ENCODE results near the gene MIGA2.

DNA sequence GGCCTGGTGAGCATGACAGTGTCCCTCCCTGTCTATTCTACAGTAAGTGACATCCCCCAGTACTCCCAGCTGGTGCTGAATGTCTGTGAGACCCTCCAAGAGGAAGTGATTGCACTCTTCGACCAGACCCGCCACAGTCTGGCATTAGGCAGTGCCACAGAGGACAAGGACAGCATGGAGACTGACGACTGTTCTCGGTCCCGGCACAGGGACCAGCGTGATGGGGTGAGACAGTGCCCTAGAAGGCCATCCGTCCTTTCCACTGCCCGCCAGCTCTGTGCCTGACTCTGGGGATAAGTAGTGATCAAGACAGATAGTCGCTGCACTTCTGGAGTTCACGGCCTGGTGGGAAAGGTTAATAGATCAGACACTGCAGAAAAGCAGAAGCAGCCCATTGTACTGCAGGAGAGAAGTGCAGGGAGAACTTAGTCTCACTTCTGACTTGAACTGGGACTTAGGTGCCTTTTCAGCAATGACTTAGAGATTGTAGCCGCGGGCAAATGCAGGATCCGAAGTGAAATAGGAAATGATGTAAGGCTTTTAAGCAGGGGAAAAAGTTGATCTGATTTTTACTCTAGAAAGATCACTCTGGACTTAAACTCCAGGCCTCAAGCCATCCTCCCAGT lies 36.7 kb upstream of the MIGA2 start:
- TF ChIP-seq, protein P1, sequence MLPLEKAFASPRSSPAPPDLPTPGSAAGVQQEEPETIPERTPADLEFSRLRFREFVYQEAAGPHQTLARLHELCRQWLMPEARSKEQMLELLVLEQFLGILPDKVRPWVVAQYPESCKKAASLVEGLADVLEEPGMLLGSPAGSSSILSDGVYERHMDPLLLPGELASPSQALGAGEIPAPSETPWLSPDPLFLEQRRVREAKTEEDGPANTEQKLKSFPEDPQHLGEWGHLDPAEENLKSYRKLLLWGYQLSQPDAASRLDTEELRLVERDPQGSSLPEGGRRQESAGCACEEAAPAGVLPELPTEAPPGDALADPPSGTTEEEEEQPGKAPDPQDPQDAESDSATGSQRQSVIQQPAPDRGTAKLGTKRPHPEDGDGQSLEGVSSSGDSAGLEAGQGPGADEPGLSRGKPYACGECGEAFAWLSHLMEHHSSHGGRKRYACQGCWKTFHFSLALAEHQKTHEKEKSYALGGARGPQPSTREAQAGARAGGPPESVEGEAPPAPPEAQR (tag by site-specific recombination; IDR thresholded peaks at IDR 0.05), result no peak
- TF ChIP-seq, protein P2, sequence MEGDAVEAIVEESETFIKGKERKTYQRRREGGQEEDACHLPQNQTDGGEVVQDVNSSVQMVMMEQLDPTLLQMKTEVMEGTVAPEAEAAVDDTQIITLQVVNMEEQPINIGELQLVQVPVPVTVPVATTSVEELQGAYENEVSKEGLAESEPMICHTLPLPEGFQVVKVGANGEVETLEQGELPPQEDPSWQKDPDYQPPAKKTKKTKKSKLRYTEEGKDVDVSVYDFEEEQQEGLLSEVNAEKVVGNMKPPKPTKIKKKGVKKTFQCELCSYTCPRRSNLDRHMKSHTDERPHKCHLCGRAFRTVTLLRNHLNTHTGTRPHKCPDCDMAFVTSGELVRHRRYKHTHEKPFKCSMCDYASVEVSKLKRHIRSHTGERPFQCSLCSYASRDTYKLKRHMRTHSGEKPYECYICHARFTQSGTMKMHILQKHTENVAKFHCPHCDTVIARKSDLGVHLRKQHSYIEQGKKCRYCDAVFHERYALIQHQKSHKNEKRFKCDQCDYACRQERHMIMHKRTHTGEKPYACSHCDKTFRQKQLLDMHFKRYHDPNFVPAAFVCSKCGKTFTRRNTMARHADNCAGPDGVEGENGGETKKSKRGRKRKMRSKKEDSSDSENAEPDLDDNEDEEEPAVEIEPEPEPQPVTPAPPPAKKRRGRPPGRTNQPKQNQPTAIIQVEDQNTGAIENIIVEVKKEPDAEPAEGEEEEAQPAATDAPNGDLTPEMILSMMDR (tag by site-specific recombination; IDR thresholded peaks at IDR 0.05), result no peak
- TF ChIP-seq ZBTB7A (tag by site-specific recombination; IDR thresholded peaks at IDR 0.05; ENCODE audit: low read depth) (no peak), ZNF521 (tag by site-specific recombination; IDR thresholded peaks at IDR 0.05) (no peak), HOXA7 (CRISPR knock-in tag; IDR thresholded peaks at IDR 0.05; ENCODE audit: borderline replicate concordance) (no peak)
- TF ChIP-seq, protein P3, sequence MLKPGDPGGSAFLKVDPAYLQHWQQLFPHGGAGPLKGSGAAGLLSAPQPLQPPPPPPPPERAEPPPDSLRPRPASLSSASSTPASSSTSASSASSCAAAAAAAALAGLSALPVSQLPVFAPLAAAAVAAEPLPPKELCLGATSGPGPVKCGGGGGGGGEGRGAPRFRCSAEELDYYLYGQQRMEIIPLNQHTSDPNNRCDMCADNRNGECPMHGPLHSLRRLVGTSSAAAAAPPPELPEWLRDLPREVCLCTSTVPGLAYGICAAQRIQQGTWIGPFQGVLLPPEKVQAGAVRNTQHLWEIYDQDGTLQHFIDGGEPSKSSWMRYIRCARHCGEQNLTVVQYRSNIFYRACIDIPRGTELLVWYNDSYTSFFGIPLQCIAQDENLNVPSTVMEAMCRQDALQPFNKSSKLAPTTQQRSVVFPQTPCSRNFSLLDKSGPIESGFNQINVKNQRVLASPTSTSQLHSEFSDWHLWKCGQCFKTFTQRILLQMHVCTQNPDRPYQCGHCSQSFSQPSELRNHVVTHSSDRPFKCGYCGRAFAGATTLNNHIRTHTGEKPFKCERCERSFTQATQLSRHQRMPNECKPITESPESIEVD (tag by site-specific recombination; IDR thresholded peaks at IDR 0.05), result no peak
- TF ChIP-seq, protein P4, sequence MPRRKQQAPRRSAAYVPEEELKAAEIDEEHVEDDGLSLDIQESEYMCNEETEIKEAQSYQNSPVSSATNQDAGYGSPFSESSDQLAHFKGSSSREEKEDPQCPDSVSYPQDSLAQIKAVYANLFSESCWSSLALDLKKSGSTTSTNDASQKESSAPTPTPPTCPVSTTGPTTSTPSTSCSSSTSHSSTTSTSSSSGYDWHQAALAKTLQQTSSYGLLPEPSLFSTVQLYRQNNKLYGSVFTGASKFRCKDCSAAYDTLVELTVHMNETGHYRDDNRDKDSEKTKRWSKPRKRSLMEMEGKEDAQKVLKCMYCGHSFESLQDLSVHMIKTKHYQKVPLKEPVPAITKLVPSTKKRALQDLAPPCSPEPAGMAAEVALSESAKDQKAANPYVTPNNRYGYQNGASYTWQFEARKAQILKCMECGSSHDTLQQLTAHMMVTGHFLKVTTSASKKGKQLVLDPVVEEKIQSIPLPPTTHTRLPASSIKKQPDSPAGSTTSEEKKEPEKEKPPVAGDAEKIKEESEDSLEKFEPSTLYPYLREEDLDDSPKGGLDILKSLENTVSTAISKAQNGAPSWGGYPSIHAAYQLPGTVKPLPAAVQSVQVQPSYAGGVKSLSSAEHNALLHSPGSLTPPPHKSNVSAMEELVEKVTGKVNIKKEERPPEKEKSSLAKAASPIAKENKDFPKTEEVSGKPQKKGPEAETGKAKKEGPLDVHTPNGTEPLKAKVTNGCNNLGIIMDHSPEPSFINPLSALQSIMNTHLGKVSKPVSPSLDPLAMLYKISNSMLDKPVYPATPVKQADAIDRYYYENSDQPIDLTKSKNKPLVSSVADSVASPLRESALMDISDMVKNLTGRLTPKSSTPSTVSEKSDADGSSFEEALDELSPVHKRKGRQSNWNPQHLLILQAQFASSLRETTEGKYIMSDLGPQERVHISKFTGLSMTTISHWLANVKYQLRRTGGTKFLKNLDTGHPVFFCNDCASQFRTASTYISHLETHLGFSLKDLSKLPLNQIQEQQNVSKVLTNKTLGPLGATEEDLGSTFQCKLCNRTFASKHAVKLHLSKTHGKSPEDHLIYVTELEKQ (tag by site-specific recombination; IDR thresholded peaks at IDR 0.05; ENCODE audit: borderline replicate concordance), result no peak
- TF ChIP-seq, protein P5, sequence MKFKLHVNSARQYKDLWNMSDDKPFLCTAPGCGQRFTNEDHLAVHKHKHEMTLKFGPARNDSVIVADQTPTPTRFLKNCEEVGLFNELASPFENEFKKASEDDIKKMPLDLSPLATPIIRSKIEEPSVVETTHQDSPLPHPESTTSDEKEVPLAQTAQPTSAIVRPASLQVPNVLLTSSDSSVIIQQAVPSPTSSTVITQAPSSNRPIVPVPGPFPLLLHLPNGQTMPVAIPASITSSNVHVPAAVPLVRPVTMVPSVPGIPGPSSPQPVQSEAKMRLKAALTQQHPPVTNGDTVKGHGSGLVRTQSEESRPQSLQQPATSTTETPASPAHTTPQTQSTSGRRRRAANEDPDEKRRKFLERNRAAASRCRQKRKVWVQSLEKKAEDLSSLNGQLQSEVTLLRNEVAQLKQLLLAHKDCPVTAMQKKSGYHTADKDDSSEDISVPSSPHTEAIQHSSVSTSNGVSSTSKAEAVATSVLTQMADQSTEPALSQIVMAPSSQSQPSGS (tag by site-specific recombination; IDR thresholded peaks at IDR 0.05; ENCODE audit: low read depth), result no peak
- TF ChIP-seq, protein P6, sequence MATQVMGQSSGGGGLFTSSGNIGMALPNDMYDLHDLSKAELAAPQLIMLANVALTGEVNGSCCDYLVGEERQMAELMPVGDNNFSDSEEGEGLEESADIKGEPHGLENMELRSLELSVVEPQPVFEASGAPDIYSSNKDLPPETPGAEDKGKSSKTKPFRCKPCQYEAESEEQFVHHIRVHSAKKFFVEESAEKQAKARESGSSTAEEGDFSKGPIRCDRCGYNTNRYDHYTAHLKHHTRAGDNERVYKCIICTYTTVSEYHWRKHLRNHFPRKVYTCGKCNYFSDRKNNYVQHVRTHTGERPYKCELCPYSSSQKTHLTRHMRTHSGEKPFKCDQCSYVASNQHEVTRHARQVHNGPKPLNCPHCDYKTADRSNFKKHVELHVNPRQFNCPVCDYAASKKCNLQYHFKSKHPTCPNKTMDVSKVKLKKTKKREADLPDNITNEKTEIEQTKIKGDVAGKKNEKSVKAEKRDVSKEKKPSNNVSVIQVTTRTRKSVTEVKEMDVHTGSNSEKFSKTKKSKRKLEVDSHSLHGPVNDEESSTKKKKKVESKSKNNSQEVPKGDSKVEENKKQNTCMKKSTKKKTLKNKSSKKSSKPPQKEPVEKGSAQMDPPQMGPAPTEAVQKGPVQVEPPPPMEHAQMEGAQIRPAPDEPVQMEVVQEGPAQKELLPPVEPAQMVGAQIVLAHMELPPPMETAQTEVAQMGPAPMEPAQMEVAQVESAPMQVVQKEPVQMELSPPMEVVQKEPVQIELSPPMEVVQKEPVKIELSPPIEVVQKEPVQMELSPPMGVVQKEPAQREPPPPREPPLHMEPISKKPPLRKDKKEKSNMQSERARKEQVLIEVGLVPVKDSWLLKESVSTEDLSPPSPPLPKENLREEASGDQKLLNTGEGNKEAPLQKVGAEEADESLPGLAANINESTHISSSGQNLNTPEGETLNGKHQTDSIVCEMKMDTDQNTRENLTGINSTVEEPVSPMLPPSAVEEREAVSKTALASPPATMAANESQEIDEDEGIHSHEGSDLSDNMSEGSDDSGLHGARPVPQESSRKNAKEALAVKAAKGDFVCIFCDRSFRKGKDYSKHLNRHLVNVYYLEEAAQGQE (tag by site-specific recombination; IDR thresholded peaks at IDR 0.05), result no peak
- TF ChIP-seq, protein P7, sequence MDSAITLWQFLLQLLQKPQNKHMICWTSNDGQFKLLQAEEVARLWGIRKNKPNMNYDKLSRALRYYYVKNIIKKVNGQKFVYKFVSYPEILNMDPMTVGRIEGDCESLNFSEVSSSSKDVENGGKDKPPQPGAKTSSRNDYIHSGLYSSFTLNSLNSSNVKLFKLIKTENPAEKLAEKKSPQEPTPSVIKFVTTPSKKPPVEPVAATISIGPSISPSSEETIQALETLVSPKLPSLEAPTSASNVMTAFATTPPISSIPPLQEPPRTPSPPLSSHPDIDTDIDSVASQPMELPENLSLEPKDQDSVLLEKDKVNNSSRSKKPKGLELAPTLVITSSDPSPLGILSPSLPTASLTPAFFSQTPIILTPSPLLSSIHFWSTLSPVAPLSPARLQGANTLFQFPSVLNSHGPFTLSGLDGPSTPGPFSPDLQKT (IDR thresholded peaks at IDR 0.05; ENCODE audit: borderline replicate concordance, low read depth, low read length), result no peak
- TF ChIP-seq, protein P8, sequence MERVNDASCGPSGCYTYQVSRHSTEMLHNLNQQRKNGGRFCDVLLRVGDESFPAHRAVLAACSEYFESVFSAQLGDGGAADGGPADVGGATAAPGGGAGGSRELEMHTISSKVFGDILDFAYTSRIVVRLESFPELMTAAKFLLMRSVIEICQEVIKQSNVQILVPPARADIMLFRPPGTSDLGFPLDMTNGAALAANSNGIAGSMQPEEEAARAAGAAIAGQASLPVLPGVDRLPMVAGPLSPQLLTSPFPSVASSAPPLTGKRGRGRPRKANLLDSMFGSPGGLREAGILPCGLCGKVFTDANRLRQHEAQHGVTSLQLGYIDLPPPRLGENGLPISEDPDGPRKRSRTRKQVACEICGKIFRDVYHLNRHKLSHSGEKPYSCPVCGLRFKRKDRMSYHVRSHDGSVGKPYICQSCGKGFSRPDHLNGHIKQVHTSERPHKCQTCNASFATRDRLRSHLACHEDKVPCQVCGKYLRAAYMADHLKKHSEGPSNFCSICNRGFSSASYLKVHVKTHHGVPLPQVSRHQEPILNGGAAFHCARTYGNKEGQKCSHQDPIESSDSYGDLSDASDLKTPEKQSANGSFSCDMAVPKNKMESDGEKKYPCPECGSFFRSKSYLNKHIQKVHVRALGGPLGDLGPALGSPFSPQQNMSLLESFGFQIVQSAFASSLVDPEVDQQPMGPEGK (tag by site-specific recombination; IDR thresholded peaks at IDR 0.05), result no peak
